Bronchial epithelial cell (primary cell): ENCODE data around the gene NUP62. TPM values are rescaled to one million over a fixed set of nuclear protein-coding genes. Genes with fewer than 3 reads are reported as not detected.
A peak's percentile ranks its signal among the peaks of the same experiment; 100 is the strongest.

ENCODE experiments used
- DNase-seq: peaks from one replicate; pipeline ENCODE4 v3.0.0-alpha.2; 2010; ENCODE audit warnings: low read depth
- FAIRE-seq: peaks from 2 replicates; lab custom pipeline; 2011; peaks lifted over from hg19 to GRCh38; lab: Jason Lieb, UNC
- H3K27me3 ChIP-seq: 2 replicates; pipeline ENCODE4 v1.5.1; 2011; ENCODE audit warnings: low read length; ENCODE audit not compliant: control insufficient read depth, insufficient read depth
- H3K36me3 ChIP-seq: 2 replicates; pipeline ENCODE4 v1.5.1; 2011; ENCODE audit warnings: low read length; ENCODE audit not compliant: control insufficient read depth, insufficient read depth
- H3K4me3 ChIP-seq: 2 replicates; pipeline ENCODE4 v1.5.1; 2011; ENCODE audit warnings: mild to moderate bottlenecking, low read depth, low read length, control low read depth
- CTCF ChIP-seq: IDR thresholded peaks from 2 replicates; pipeline ENCODE4 v1.5.1; 2011; ENCODE audit warnings: mild to moderate bottlenecking, moderate library complexity, low read length, control low read depth, inconsistent platforms; ENCODE audit not compliant: insufficient read depth, severe bottlenecking
- total RNA-seq: library from RNA; depleted of rRNA; stranded (reverse); fragments of >200 nt; gene quantifications from 2 replicates; pipeline ENCODE4 v1.2.1, GENCODE V29; 2014

Gene NUP62
- total RNA-seq, 1 donor from 2014 or later: 12.1 TPM

DNA sequence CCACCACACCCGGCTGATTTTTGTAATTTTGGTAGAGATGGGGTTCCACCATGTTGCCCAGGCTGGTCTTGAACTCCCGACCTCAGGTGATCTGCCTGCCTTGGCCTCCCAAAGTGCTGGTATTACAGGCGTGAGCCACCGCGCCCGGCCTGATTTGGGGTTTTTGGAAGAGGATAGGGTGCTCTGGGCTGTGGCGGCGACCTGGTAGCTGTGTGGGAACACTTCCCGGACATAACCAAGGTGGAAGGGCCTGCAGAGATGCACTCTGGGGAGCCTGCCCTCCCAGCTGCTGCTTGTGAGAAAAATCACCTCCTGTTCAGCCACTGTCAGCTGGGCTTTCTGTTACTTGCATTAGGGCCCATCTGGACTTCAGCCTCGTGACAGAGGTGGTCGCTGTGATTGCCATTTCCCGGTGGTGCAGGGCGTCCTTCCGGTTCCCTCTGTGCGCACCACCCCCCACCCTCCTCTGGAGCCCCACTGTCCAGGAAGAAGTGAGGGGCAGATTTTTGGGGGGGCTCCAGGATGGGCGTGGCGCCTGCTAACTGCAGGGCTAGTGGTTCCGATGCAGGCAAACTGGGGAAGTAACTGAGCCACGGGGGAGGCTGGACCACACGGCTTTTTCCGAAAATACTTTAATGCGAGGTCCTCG is 40.1 kb downstream of the NUP62 start:
- FAIRE-seq: no peak
- H3K27me3 ChIP-seq: no peaks in the 10 kb centered on the region
- no peak for DNase-seq
- H3K36me3 ChIP-seq: peaks cover 4% of the 10 kb centered on the region
- TF ChIP-seq CTCF: no peak
- H3K4me3 ChIP-seq: no peak overlapping the region

DNA sequence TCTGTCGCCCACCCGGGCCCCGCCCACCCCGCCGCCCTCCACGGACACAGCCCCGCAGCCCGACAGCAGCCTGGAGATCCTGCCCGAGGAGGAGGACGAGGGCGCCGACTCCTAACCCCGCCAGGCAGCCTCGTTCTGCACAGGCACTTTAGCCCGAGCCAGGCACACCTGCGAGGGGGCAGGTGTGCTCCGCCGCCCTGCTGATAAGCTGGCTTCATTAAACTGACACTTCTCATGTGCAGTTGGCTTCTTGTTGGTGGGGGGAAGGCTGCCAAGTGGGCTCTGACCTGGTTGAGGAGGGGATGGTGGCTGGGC is 40.8 kb downstream of the NUP62 start:
- no peak for DNase-seq
- Histone ChIP-seq H3K27me3 (no peaks in the 10 kb centered on the region), H3K4me3 (no peak overlapping the region), H3K36me3 (peaks cover 10% of the 10 kb centered on the region)
- no peak for TF ChIP-seq CTCF
- no peak for FAIRE-seq

- TF ChIP-seq CTCF: no peak
- DNase-seq (no peak), FAIRE-seq (no peak)
- no peaks in the 10 kb centered on the region for H3K27me3 ChIP-seq
- H3K4me3 ChIP-seq: no peak overlapping the region
- peaks cover 14% of the 10 kb centered on the region for H3K36me3 ChIP-seq
Observed at GRCh38 chr19:49887665-49888509, 41.4 kb downstream of the NUP62 start.

- Histone ChIP-seq H3K36me3 (peaks cover 21% of the 10 kb centered on the region), H3K4me3 (no peak overlapping the region), H3K27me3 (no peaks in the 10 kb centered on the region)
- TF ChIP-seq CTCF: no peak
- FAIRE-seq (no peak), DNase-seq (no peak)
Observed at GRCh38 chr19:49887037-49887664, 42.2 kb downstream of the NUP62 start.

GRCh38 chr19:49884760-49885159 is 44.5 kb downstream of the NUP62 start:
- DNase-seq (peak; percentile 36), FAIRE-seq (no peak)
- TF ChIP-seq CTCF: no peak
- Histone ChIP-seq H3K27me3 (no peaks in the 10 kb centered on the region), H3K36me3 (peaks cover 35% of the 10 kb centered on the region), H3K4me3 (no peak overlapping the region)
